Activated naive CD4-positive, alpha-beta T cell treated with anti-CD3 and anti-CD28 coated beads, Interleukin-2, amount 50 U/mL, for 16 hours (primary cell): ENCODE measurements around the gene U2AF1L4.

Source experiments
- DNase-seq: peaks from one replicate; pipeline ENCODE4 v3.0.0-alpha.2; 2020

Gene U2AF1L4

GRCh38 chr19:35740423-35741202 is 4.6 kb downstream of the U2AF1L4 start:
- DNase-seq = peak; percentile 97

- DNase-seq = no peak
Measured at GRCh38 chr19:35740108-35740422, 5.2 kb downstream of the U2AF1L4 start.

GRCh38 chr19:35739275-35740107 is 5.7 kb downstream of the U2AF1L4 start:
- no peak for DNase-seq

GRCh38 chr19:35738887-35739229 is 6.4 kb downstream of the U2AF1L4 start:
- DNase-seq = no peak

- no peak for DNase-seq
Measured at GRCh38 chr19:35738021-35738886, 7.0 kb downstream of the U2AF1L4 start.

- DNase-seq = no peak
Measured at GRCh38 chr19:35736913-35737886, 8.0 kb downstream of the U2AF1L4 start.

GRCh38 chr19:35734889-35735288 is 10.3 kb downstream of the U2AF1L4 start:
- DNase-seq = no peak

- DNase-seq = no peak
Measured at GRCh38 chr19:35734273-35734672, 10.9 kb downstream of the U2AF1L4 start.

- DNase-seq = no peak
Measured at GRCh38 chr19:35733180-35734125, 11.8 kb downstream of the U2AF1L4 start.

- no peak for DNase-seq
Measured at GRCh38 chr19:35732540-35733179, 12.6 kb downstream of the U2AF1L4 start.

- no peak for DNase-seq
Measured at GRCh38 chr19:35731779-35732405, 13.3 kb downstream of the U2AF1L4 start.

GRCh38 chr19:35731353-35731752 is 13.9 kb downstream of the U2AF1L4 start:
- DNase-seq = no peak

- DNase-seq = no peak
Measured at GRCh38 chr19:35730326-35730725, 14.9 kb downstream of the U2AF1L4 start.

- no peak for DNase-seq
Measured at GRCh38 chr19:35729763-35730162, 15.5 kb downstream of the U2AF1L4 start.

GRCh38 chr19:35729021-35729420 is 16.2 kb downstream of the U2AF1L4 start:
- DNase-seq = no peak

- no peak for DNase-seq
Measured at GRCh38 chr19:35727956-35728706, 17.1 kb downstream of the U2AF1L4 start.

- DNase-seq = no peak
Measured at GRCh38 chr19:35727053-35727955, 17.9 kb downstream of the U2AF1L4 start.

- no peak for DNase-seq
Measured at GRCh38 chr19:35725216-35725861, 19.9 kb downstream of the U2AF1L4 start.
